Measurements from ENCODE around the gene NNT.
"Not testable (repeated sequence)": the region's sequence is repeated elsewhere in the genome, so short reads cannot be mapped to it uniquely, and the experiment has no call there.

NNT gene

GRCh38 chr5:43667379-43667778, 64.4 kb downstream of the NNT start:
- DNase-seq (ENCODE audit: low spot score) = not testable (repeated sequence)

- peak; percentile 32 for DNase-seq (ENCODE audit: low spot score)
Measured at GRCh38 chr5:43674536-43674935, 71.6 kb downstream of the NNT start.

GRCh38 chr5:43675357-43675756, 72.4 kb downstream of the NNT start:
- no peak for DNase-seq (ENCODE audit: low spot score)

GRCh38 chr5:43676083-43676840, 73.3 kb downstream of the NNT start:
- no peak for DNase-seq (ENCODE audit: low spot score)

- DNase-seq (ENCODE audit: low spot score) = no peak
Measured at GRCh38 chr5:43677253-43677652, 74.3 kb downstream of the NNT start.

- no peak for DNase-seq (ENCODE audit: low spot score)
Measured at GRCh38 chr5:43679214-43679613, 76.2 kb downstream of the NNT start.

GRCh38 chr5:43680286-43680685, 77.3 kb downstream of the NNT start:
- DNase-seq (ENCODE audit: low spot score) = no peak

GRCh38 chr5:43683884-43684471, 81.0 kb downstream of the NNT start:
- DNase-seq (ENCODE audit: low spot score) = no peak

GRCh38 chr5:43685252-43685950, 82.4 kb downstream of the NNT start:
- DNase-seq (ENCODE audit: low spot score) = no peak

- DNase-seq (ENCODE audit: low spot score) = no peak
Measured at GRCh38 chr5:43687275-43687674, 84.3 kb downstream of the NNT start.

- DNase-seq (ENCODE audit: low spot score) = no peak
Measured at GRCh38 chr5:43691275-43691674, 88.3 kb downstream of the NNT start.

- no peak for DNase-seq (ENCODE audit: low spot score)
Measured at GRCh38 chr5:43691893-43692292, 88.9 kb downstream of the NNT start.

- no peak for DNase-seq (ENCODE audit: low spot score)
Measured at GRCh38 chr5:43693411-43693810, 90.4 kb downstream of the NNT start.

GRCh38 chr5:43694027-43694426, 91.0 kb downstream of the NNT start:
- no peak for DNase-seq (ENCODE audit: low spot score)

- DNase-seq (ENCODE audit: low spot score) = not testable (repeated sequence)
Measured at GRCh38 chr5:43696444-43696843, 93.5 kb downstream of the NNT start.

GRCh38 chr5:43699910-43700309, 96.9 kb downstream of the NNT start:
- DNase-seq (ENCODE audit: low spot score) = no peak

- DNase-seq (ENCODE audit: low spot score) = no peak
Measured at GRCh38 chr5:43700601-43701000, 97.6 kb downstream of the NNT start.

GRCh38 chr5:43701227-43701626, 98.2 kb downstream of the NNT start:
- DNase-seq (ENCODE audit: low spot score) = no peak

GRCh38 chr5:43702293-43702692, 99.3 kb downstream of the NNT start:
- DNase-seq (ENCODE audit: low spot score) = no peak

GRCh38 chr5:43702815-43703214, 99.8 kb downstream of the NNT start:
- peak; percentile 40 for DNase-seq (ENCODE audit: low spot score)

GRCh38 chr5:43704243-43704642, 101.3 kb downstream of the NNT start:
- no peak for DNase-seq (ENCODE audit: low spot score)

GRCh38 chr5:43706576-43706975, 103.6 kb downstream of the NNT start:
- DNase-seq (ENCODE audit: low spot score) = not testable (repeated sequence)

GRCh38 chr5:43711496-43711895, 108.5 kb downstream of the NNT start:
- DNase-seq (ENCODE audit: low spot score) = peak; percentile 30

Data from AG20443 (cell line).